HCT116 (cell line): ENCODE measurements around the gene LSS. TPM values are rescaled to one million over a fixed set of nuclear protein-coding genes. Genes with fewer than 3 reads are reported as not detected.

Experiments
- ATAC-seq: fragments of 200-7000 bp; cut with Tn5 transposase; 2 replicates; pipeline ENCODE4 v1.9.1; 2020; ENCODE audit warnings: mild to moderate bottlenecking, moderate library complexity
- BruUV-seq: library from RNA; stranded (reverse); fragments of 400-500 nt; replicated peaks from 2 replicates; lab custom pipeline; 2021; lab: Mats Ljungman, UMichigan
- CTCF ChIA-PET: fragments of 300-600 bp; sonication (Branson Sonifier 250); formaldehyde crosslinking; loops from one replicate; lab custom pipeline; 2021; ENCODE audit warnings: antibody characterized with exemption; lab: Charles Lee
- POLR2A ChIA-PET: fragments of 300-600, 350-600 bp; sonication (Branson Sonifier 250); formaldehyde crosslinking; loops from one replicate; lab custom pipeline; 2021; ENCODE audit warnings: antibody characterized with exemption; lab: Charles Lee
- RAD21 ChIA-PET, 2 experiments: fragments of 300-600 bp; sonication (Branson Sonifier 250); formaldehyde crosslinking; loops; one replicate each; lab custom pipeline; 2023; ENCODE audit warnings: low total read pairs in 2 of 2; ENCODE audit not compliant: uncharacterized antibody in 2 of 2, unreplicated experiment in 2 of 2, low non-redundant PET in 1 of 2; lab: Charles Lee
- DNase-seq: peaks from one replicate; pipeline ENCODE4 v3.0.0-alpha.2; 2010; ENCODE audit warnings: low read depth, low spot score
- H2AFZ ChIP-seq: fragments of 200-600 bp; shearing (Covaris generic), sonication (generic); 2 replicates; pipeline ENCODE4 v1.6.1; 2017; ENCODE audit warnings: low read depth, mixed run types, mixed read lengths, antibody characterized with exemption, low read length; ENCODE audit not compliant: poor library complexity, severe bottlenecking
- H3K27ac ChIP-seq: 2 replicates; pipeline ENCODE4 v1.5.1; 2012; ENCODE audit warnings: low read depth, low read length
- H3K27me3 ChIP-seq: fragments of 200-600 bp; sonication (generic); 2 replicates; pipeline ENCODE4 v1.6.1; 2016; ENCODE audit warnings: mixed run types, low read length, mixed read lengths; ENCODE audit not compliant: insufficient read depth
- H3K36me3 ChIP-seq, 2 experiments: fragments of 200-500 bp in 1 of 2; fragments of 200-600 bp in 1 of 2; sonication (Bioruptor generic) in 1 of 2; sonication (generic) in 1 of 2; 2 replicates each; pipeline versions ENCODE4 v1.5.1 to v1.6.1; 2014 to 2016; ENCODE audit warnings: low read length in 2 of 2, inconsistent platforms in 1 of 2, mixed read lengths in 1 of 2, mixed run types in 1 of 2; ENCODE audit not compliant: insufficient read depth in 2 of 2, control insufficient read depth in 1 of 2
- H3K4me1 ChIP-seq, 2 experiments: fragments of 200-600 bp in 1 of 2; sonication (generic) in 1 of 2; 2 replicates each; pipeline versions ENCODE4 v1.5.1 to v1.6.1; 2012 to 2017; ENCODE audit warnings: low read length in 2 of 2, inconsistent platforms in 1 of 2, mild to moderate bottlenecking in 1 of 2, mixed read lengths in 1 of 2, mixed run types in 1 of 2, moderate library complexity in 1 of 2; ENCODE audit not compliant: insufficient read depth in 2 of 2, control insufficient read depth in 1 of 2
- H3K4me2 ChIP-seq: fragments of 200-600 bp; sonication (generic); 2 replicates; pipeline ENCODE4 v1.6.1; 2017; ENCODE audit warnings: mixed run types, low read length, mixed read lengths
- H3K4me3 ChIP-seq, 2 experiments: fragments of 200-600 bp in 1 of 2; sonication (generic) in 1 of 2; replicated peaks in 1 of 2; 2 replicates each; pipeline ENCODE4 v1.5.1; 2011 to 2016; ENCODE audit warnings: low read length in 2 of 2, control low read depth in 1 of 2, low read depth in 1 of 2, mild to moderate bottlenecking in 1 of 2, mixed read lengths in 1 of 2, mixed run types in 1 of 2
- H3K79me2 ChIP-seq: fragments of 200-600 bp; sonication (generic); 2 replicates; pipeline ENCODE4 v1.6.1; 2017; ENCODE audit warnings: mild to moderate bottlenecking, mixed run types, low read length, moderate library complexity, mixed read lengths; ENCODE audit not compliant: insufficient read depth
- H3K9ac ChIP-seq: fragments of 200-600 bp; sonication (generic); 2 replicates; pipeline ENCODE4 v1.6.1; 2016; ENCODE audit warnings: low read length, mixed read lengths
- H3K9me2 ChIP-seq: fragments of 200-600 bp; sonication (generic), shearing (Covaris generic); 2 replicates; pipeline ENCODE4 v1.6.1; 2017; ENCODE audit warnings: mixed run types, mild to moderate bottlenecking, moderate library complexity; ENCODE audit not compliant: insufficient read depth
- H3K9me3 ChIP-seq, 2 experiments: fragments of 200-500 bp in 1 of 2; fragments of 200-600 bp in 1 of 2; sonication (Bioruptor generic) in 1 of 2; sonication (generic) in 1 of 2; 2 replicates each; pipeline ENCODE4 v1.6.1; 2014 to 2017; ENCODE audit warnings: low read length in 2 of 2, mixed read lengths in 2 of 2, inconsistent platforms in 1 of 2, low read depth in 1 of 2, mild to moderate bottlenecking in 1 of 2, mixed run types in 1 of 2, moderate library complexity in 1 of 2; ENCODE audit not compliant: control insufficient read depth in 1 of 2, insufficient read depth in 1 of 2
- H4K20me1 ChIP-seq: fragments of 200-600 bp; sonication (generic), shearing (Covaris generic); 2 replicates; pipeline ENCODE4 v1.6.1; 2017; ENCODE audit warnings: mixed run types, mild to moderate bottlenecking, moderate library complexity; ENCODE audit not compliant: insufficient read depth
- ATF3 ChIP-seq: IDR thresholded peaks from 2 replicates; pipeline ENCODE4 v1.6.1; 2012
- CEBPB ChIP-seq: IDR thresholded peaks from 2 replicates; pipeline ENCODE4 v1.6.1; 2012; ENCODE audit warnings: low read depth
- ELF1 ChIP-seq: IDR thresholded peaks from 2 replicates; pipeline ENCODE4 v1.6.1; 2012; ENCODE audit warnings: low read depth, borderline replicate concordance
- FOSL1 ChIP-seq: IDR thresholded peaks from 2 replicates; pipeline ENCODE4 v1.6.1; 2012; ENCODE audit warnings: low read depth
- MAX ChIP-seq: IDR thresholded peaks from 2 replicates; pipeline ENCODE4 v1.6.1; 2012
- POLR2A ChIP-seq: IDR thresholded peaks from 2 replicates; pipeline ENCODE4 v1.7.0; 2011; ENCODE audit warnings: borderline replicate concordance; ENCODE audit not compliant: insufficient read depth, insufficient read length; ENCODE audit errors: extremely low read depth
- POLR2AphosphoS5 ChIP-seq: IDR thresholded peaks from 2 replicates; pipeline ENCODE4 v1.6.1; 2011; ENCODE audit warnings: mild to moderate bottlenecking, low read depth, low read length, moderate library complexity
- SIN3A ChIP-seq: IDR thresholded peaks from 2 replicates; pipeline ENCODE4 v1.6.1; 2012; ENCODE audit warnings: low read depth
- YY1 ChIP-seq: IDR thresholded peaks from 2 replicates; pipeline ENCODE4 v1.6.1; 2011; ENCODE audit warnings: low read length, low read depth, moderate library complexity, mild to moderate bottlenecking; ENCODE audit not compliant: insufficient replicate concordance; ENCODE audit errors: extremely low read depth
- ZNF274 ChIP-seq: fragments of 200-500 bp; sonication (Bioruptor generic); IDR thresholded peaks from 2 replicates; pipeline ENCODE4 v1.6.1; 2014; ENCODE audit warnings: mild to moderate bottlenecking, low read depth, low read length, inconsistent platforms
- intact Hi-C: fragments of 100-400 bp; cut with micrococcal nuclease; formaldehyde crosslinking; loops from 2 replicates; pipeline ENCODE4 v1.10.0; 2022
- total RNA-seq: library from RNA; stranded (reverse); gene quantifications from one replicate; pipeline ENCODE4 v1.2.1, GENCODE V29; 2021; ENCODE audit not compliant: unreplicated experiment

LSS gene
- total RNA-seq, 1 experiment from 2014 or later, result 44.7 TPM

- no peak overlapping the region for H2AFZ ChIP-seq
- intact Hi-C loops, result no loop called here
- no peaks in the 10 kb centered on the region for H4K20me1 ChIP-seq
- no peak overlapping the region for H3K4me3 ChIP-seq
- no peaks in the 10 kb centered on the region for H3K79me2 ChIP-seq
- CTCF ChIA-PET, result no interaction called here
- H3K36me3 ChIP-seq, result no peaks in the 10 kb centered on the region; a peak in 1 of 4 replicates
- POLR2A ChIA-PET, result no interaction called here
- H3K9me3 ChIP-seq, result no peaks in the 10 kb centered on the region
- DNase-seq, result no peak
- ATAC-seq, result no peak
- no peak overlapping the region for H3K9ac ChIP-seq
- H3K9me2 ChIP-seq, result no peaks in the 10 kb centered on the region
- H3K27ac ChIP-seq, result no peak overlapping the region
- no TSS peak for BruUV-seq
- RAD21 ChIA-PET, result no interaction called here
- TF ChIP-seq FOSL1, result no peak
- TF ChIP-seq MAX, result no peak
- no peak for TF ChIP-seq POLR2A
- no peak for TF ChIP-seq CEBPB
- TF ChIP-seq YY1, result no peak
- no peak for TF ChIP-seq ELF1
- TF ChIP-seq POLR2AphosphoS5, result no peak
- TF ChIP-seq ZNF274, result no peak
- TF ChIP-seq, all 23 proteins: peak for 0
- no peaks in the 10 kb centered on the region for H3K27me3 ChIP-seq
- H3K4me2 ChIP-seq, result no peak overlapping the region
- no peaks in the 10 kb centered on the region for H3K4me1 ChIP-seq
Observed at GRCh38 chr21:46205166-46205565, 23.4 kb downstream of the LSS start.

GRCh38 chr21:46203203-46203600, 25.4 kb downstream of the LSS start:
- TF ChIP-seq ATF3 (no peak), SIN3A (no peak)
- TF ChIP-seq, all 23 proteins: peak for 0
- no TSS peak for BruUV-seq
- no peaks in the 10 kb centered on the region for H3K4me1 ChIP-seq
- H3K4me2 ChIP-seq, result no peak overlapping the region
- intact Hi-C loops, result no loop called here
- H2AFZ ChIP-seq, result no peak overlapping the region
- H3K9me2 ChIP-seq, result no peaks in the 10 kb centered on the region
- H3K4me3 ChIP-seq, result no peak overlapping the region
- DNase-seq (no peak), ATAC-seq (no peak)
- no peaks in the 10 kb centered on the region for H3K79me2 ChIP-seq
- no peak overlapping the region for H3K9ac ChIP-seq
- H4K20me1 ChIP-seq, result no peaks in the 10 kb centered on the region
- ChIA-PET POLR2A (no interaction called here), RAD21 (interaction anchor here in 1 of 2 experiments (0.6 kb wide), 1 partner anchor 56 kb away, joined by 6 read pairs; no protein-coding TSS in a partner anchor), CTCF (no interaction called here)
- no peak overlapping the region for H3K27ac ChIP-seq
- no peaks in the 10 kb centered on the region for H3K27me3 ChIP-seq
- H3K36me3 ChIP-seq, result no peaks in the 10 kb centered on the region; a peak in 2 of 4 replicates
- no peaks in the 10 kb centered on the region for H3K9me3 ChIP-seq
